ENCODE data around the gene SRP14.

SRP14 gene

GRCh38 chr15:40067921-40068624 lies 29.1 kb upstream of the SRP14 start:
- DNase-seq (ENCODE audit: low read depth in 2 of 2), result no peak

- DNase-seq (ENCODE audit: low read depth in 2 of 2), result no peak
Observed at GRCh38 chr15:40066589-40066988, 27.6 kb upstream of the SRP14 start.

- no peak for DNase-seq (ENCODE audit: low read depth in 2 of 2)
Observed at GRCh38 chr15:40065166-40065565, 26.2 kb upstream of the SRP14 start.

- no peak for DNase-seq (ENCODE audit: low read depth in 2 of 2)
Observed at GRCh38 chr15:40064231-40064894, 25.4 kb upstream of the SRP14 start.

GRCh38 chr15:40063563-40064011 lies 24.6 kb upstream of the SRP14 start:
- DNase-seq (ENCODE audit: low read depth in 2 of 2), result no peak

- no peak for DNase-seq (ENCODE audit: low read depth in 2 of 2)
Observed at GRCh38 chr15:40062816-40063562, 24.0 kb upstream of the SRP14 start.

GRCh38 chr15:40061212-40061901 lies 22.4 kb upstream of the SRP14 start:
- no peak for DNase-seq (ENCODE audit: low read depth in 2 of 2)

- no peak for DNase-seq (ENCODE audit: low read depth in 2 of 2)
Observed at GRCh38 chr15:40060236-40060961, 21.4 kb upstream of the SRP14 start.

- no peak for DNase-seq (ENCODE audit: low read depth in 2 of 2)
Observed at GRCh38 chr15:40059821-40060220, 20.8 kb upstream of the SRP14 start.

- DNase-seq (ENCODE audit: low read depth in 2 of 2), result no peak
Observed at GRCh38 chr15:40058476-40059140, 19.6 kb upstream of the SRP14 start.

GRCh38 chr15:40055576-40056293 lies 16.8 kb upstream of the SRP14 start:
- no peak for DNase-seq (ENCODE audit: low read depth in 2 of 2)

- DNase-seq (ENCODE audit: low read depth in 2 of 2), result no peak
Observed at GRCh38 chr15:40054855-40055575, 16.0 kb upstream of the SRP14 start.

GRCh38 chr15:40054605-40054854 lies 15.5 kb upstream of the SRP14 start:
- DNase-seq (ENCODE audit: low read depth in 2 of 2), result no peak

- no peak for DNase-seq (ENCODE audit: low read depth in 2 of 2)
Observed at GRCh38 chr15:40053831-40054604, 15.0 kb upstream of the SRP14 start.

- DNase-seq (ENCODE audit: low read depth in 2 of 2), result no peak
Observed at GRCh38 chr15:40053079-40053830, 14.3 kb upstream of the SRP14 start.

GRCh38 chr15:40052604-40053003 lies 13.6 kb upstream of the SRP14 start:
- no peak for DNase-seq (ENCODE audit: low read depth in 2 of 2)

GRCh38 chr15:40051616-40052415 lies 12.8 kb upstream of the SRP14 start:
- no peak for DNase-seq (ENCODE audit: low read depth in 2 of 2)

Measured in stimulated activated CD8-positive, alpha-beta memory T cell treated with anti-CD3 and anti-CD28 coated beads, Interleukin-2, amount 100 ng/mL, for 1 hour (primary cell).